NCI-H1436 (cell line): Measurements from ENCODE around the gene RUNX1.
"Not testable (repeated sequence)": the region's sequence is repeated elsewhere in the genome, so short reads cannot be mapped to it uniquely, and the experiment has no call there.

Experiments
- DNase-seq: peaks from one replicate; lab custom pipeline; 2025; lab: John Stamatoyannopoulos, UW

RUNX1 gene

GRCh38 chr21:35016517-35017188, 32.4 kb downstream of the RUNX1 start:
- no peak for DNase-seq

DNA sequence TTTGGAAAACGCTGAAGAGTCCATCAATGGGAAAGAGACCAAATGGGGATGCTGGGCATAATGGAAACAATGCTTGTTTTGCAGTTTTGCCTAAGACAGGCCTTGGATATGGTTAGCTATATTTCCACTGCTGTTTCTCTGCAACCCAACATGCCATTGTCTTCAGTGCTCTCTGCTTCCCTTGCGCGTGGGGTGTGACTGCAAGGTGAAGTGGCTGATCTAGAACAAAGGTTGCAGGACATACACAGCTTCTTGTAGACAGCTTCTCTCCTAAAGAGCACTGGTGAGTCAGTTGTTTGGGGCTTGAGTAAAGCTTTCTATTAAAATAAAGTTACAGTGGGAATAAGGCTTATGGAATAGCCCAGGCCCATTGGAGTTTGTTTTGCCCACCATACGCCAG, 33.0 kb downstream of the RUNX1 start:
- DNase-seq = no peak

DNA sequence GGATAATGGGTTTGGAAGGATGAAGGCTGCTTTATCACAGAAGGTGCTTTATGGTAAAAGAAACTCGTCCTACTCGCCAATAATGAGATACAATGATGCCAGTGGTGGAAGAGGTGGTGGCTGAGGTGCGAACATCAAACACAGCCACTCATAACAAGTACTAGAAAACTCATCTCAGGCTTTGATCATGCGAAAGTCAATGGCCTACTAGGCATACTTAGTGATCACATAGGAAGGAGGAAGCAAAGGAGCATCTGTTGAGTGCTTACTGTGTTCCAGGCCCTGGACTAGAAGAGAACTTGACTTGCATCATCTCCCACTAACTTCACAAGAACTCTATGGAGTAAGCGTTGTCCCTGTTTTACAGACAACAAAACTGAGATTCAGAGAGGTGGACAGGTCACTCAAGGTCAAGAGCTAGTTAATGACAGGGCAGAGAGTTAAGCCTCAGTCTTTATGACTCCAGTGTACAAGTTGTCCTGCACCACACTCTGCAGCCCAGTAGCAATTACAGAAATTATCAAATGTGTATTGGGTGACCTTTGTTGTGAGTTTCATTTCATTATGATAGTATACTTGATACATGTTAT, 33.6 kb downstream of the RUNX1 start:
- DNase-seq = no peak

DNA sequence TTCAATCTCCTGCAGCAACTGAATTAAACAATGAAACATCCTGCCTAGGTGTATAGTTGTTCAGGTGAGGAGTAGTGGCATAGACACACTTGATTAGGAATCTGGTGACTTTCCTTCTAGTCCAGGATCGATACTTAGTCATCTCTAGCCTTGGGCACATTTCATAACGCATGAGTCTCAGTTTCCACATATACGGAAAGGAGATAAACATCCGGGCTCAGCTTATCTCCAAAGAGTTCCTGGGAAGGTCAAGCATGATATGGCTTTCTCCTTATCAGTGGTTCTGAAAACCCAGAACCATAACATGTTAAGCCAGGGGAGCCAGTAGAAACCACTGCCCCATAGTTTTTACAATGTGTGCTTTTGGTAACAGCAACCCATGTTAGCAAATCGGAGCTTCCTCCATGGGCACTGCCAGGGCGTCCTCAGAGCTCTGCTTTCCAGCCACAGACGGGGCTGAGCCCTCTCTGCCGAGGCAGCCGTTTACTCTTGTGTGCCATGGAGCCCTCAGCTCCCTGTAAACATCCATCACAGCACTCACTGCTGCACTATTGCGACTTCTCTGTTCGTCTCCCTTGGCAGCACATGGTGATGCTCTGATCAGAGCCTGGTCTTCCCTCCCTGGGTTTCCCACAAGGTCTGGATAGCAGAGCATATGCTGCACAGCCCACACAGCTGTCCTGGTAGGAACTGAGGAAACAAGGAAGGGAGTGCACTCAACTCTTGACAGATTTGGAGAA, 34.6 kb downstream of the RUNX1 start:
- no peak for DNase-seq

DNA sequence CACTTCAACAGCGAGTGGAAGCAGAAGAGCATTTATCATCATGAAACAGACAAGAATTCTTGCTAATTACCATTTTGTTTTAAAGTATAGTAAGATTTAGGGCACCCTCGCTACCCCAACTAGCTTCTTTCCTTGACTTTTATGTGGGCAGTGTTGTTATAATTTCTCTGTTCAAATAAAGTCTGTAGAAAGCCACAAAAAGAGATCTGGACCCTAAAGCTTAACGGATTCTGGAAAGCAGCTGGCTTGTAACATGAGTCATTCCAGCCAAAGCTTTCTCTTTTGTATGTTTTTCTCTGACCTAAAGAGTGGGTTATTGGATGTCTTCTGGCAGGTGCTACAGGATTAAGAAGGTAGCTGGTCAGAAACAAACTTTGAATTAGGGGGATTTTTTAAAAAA, 37.4 kb downstream of the RUNX1 start:
- DNase-seq = no peak

DNA sequence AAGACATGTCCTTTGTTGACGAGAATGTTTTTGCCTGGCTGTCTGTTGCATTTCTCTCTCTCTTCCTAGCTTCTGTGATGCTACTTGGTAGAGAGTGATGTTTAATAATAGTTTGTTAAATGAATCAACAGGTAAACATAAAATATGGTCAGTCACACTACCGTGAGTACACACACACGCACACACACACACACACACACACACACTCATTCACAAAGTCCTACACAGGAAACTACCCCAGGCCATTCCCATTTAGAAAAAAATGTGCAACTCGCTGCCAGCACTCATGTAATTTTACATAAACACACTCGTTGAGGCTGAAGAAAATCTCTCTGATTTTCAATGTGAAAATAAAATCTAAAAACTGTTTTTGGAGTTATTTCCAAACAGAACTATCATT, 38.7 kb downstream of the RUNX1 start:
- no peak for DNase-seq

DNA sequence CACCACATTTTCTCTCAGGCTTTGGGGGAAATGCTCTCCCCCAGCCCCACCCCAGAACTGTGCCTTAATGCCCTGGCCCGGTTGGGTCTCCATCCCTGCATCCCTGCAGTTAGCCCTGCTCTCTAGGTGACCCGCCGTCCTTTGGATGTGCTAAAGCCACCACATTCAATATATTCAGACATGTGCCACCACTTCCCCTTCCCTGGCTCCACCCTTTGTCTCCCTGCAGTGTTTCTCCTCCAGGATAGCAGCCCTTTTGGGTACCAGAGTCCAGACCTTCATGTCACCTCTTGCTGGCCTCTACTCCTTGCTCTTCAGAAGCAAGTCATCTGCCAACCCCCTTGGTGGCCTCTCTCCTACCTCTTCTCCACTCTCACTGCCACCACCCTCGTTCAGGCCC, 41.8 kb downstream of the RUNX1 start:
- DNase-seq = no peak

DNA sequence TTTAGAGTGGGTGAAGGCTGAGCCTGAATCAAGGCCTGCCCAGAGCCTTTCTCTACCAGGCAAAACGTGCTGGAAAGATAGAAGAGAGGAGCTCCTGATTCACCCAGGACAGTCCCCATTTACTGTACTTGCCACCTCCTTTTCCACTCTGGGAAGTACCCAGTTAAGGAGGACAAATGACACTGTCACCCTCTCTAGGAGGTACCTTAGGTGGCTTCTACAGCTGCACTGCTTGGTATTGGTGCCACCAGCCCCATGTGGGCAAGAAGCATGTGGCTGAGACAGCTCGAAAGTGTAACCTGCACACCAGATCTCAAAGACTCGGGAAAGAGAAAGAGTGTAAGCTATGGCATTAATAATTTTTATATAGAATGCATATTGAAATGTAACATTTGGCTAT, 42.3 kb downstream of the RUNX1 start:
- DNase-seq = no peak

GRCh38 chr21:35006248-35006647, 42.9 kb downstream of the RUNX1 start:
- DNase-seq = no peak

DNA sequence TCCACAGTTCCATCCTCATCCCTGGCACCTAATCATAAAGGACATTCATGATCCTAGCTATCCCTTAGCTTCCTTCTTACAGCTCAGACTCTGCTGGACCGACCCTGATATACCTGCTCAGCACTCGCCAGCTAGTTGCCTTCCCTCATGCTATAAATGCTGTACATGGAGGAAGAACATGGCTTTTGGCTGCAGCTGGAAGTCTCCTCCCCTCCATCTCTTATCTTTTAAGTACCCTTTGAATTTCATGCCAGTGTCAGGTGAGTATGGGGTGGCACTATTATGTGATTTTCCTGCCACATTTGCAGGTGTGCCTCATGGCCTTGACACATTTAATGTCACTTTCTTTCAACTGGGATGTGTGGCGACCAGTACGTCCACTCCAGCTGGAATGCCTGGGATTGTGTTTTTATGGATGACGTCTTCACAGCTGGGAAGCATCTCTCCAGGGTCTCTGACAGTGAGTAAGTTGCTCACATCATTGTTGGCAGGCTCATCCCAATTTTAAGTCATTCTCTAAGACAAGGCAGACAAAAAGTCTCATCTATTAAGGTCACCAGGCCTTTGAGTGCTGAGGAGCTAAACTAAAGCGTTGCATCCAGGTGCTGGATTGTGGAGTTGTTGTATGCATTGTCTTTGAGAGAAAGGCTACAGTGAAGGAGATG, 43.4 kb downstream of the RUNX1 start:
- no peak for DNase-seq

DNA sequence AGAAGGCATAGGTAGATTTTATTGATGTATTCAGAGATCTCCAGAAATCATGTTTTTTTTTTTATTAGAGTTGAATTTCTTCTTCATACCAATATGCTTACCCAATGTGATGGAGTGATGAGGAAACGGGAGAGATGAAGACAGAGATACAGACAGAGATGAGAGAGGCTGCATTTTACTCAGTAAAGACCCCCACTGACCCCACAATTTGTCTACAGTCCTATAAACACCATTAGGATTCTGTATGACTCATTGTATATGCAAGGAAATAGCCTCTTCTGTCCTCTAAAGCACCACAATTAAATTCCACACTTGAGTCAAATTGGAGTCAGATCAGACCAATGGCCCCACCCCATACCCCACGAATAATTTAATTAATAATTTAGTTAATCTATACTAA, 44.0 kb downstream of the RUNX1 start:
- no peak for DNase-seq

DNA sequence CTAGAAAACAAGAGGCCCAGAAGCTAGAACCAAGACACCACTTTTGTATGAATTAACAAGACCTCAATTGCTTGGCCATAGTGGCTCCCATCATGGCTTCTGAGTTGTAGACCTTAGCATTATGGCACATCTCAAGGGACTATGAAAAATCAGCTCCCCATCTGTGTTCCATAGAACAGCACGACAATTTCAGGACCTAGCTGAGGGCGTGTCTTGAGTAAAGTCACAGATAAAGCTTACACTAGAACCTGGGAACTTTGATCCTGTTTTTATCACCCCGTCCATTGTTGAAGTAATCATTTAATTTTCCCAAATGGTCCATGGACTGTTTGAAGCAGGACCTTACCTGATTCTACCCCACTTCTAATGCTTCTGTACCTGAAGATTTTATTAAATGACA, 44.8 kb downstream of the RUNX1 start:
- no peak for DNase-seq

GRCh38 chr21:35002879-35003722, 46.0 kb downstream of the RUNX1 start:
- no peak for DNase-seq

DNA sequence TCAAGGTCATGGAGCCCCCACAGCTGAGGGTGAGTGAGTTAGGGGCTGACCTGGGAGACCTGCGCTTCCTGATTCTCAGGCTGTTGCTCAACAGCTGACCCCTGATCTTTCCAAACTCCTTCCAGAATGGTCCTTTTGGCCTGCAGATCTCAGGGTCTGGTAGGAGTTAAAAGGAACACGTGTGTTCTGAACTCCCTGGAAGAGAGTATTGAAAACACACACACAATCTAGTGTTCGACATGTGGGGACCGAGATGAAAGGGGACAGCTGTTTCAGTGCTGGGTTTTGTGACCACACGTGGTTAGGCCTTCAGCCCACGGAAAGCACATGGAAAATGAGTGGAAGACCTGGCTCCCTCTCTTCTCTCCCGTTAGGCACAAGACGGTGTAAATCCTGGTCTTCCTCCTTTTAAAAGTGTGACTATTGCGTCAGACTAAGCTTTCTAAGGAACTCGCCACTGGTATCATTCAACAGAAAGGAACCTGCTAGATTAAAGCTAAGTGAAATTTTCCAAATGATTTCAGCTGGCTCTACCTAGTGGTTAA, 49.6 kb downstream of the RUNX1 start:
- no peak for DNase-seq

DNA sequence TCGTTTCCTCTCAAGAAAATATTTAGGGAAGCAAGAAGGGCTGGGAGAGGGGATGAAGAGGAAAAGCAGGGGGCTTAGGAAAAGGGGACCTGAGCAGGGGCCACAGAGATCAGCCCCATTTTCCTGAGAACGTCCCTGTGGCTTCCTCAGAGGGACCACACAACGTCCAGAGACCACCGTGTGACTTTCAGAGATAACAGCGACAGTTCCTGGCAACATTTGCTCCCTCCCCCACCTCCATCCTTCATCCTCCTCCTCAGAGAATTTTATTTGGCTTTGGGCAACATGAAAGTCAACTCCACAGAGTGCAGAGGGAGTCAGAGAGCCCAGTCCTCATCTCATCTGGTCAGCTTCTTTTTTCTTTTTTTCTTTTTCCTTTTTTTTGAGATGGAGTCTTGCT, 50.9 kb downstream of the RUNX1 start:
- DNase-seq = no peak

GRCh38 chr21:34997294-34997693, 51.8 kb downstream of the RUNX1 start:
- DNase-seq = no peak

DNA sequence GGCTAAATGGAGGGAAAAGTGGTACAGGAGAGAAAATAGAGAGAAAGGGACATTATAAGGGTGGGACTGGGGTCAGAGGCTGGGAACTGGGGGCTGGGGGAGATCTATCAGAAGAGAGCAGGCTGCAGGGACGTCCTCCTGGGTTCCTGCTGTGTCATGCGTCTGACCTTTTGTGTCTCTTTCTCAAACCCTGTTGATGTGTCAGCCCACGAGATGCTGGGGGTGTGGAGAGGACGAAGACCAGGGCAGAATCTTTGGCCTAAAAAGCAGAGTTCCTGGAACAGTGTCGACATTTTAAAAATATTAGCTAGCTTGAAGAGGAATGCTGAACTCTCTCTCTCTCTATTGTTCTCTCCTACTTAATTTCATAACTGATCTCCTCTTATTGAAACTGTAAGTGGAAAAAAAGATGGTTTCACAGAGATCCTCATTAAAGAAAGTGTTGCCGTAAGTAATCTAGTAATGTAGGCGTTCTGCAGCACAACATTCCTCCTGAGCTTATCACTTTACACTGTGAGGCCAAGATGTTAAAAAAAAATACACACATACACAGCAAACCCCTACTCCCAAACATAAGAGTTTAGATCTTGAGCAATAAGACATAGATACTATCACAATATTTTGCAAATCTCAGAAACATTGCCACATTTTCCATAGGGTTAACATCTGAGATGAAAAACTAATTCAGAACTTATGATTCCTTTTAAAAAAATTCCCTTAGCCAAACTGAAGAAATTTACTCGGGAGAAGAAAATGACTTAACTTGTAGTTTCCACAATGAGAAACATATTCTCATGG, 52.6 kb downstream of the RUNX1 start:
- no peak for DNase-seq

GRCh38 chr21:34995979-34996303, 53.2 kb downstream of the RUNX1 start:
- no peak for DNase-seq

GRCh38 chr21:34994766-34995631, 54.1 kb downstream of the RUNX1 start:
- no peak for DNase-seq

- DNase-seq = not testable (repeated sequence)
Measured at GRCh38 chr21:34993521-34993921, 55.6 kb downstream of the RUNX1 start.
